GM23338 (cell line): ENCODE results near the gene TCP11. TPM values are rescaled to one million over a fixed set of nuclear protein-coding genes. Genes with fewer than 3 reads are reported as not detected.

Experiments used
- ATAC-seq: fragments of 200-7000 bp; cut with Tn5 transposase; 3 replicates; pipeline ENCODE4 v1.9.1; 2020
- DNase-seq: peaks from one replicate; pipeline ENCODE4 v3.0.0-alpha.2; 2015; ENCODE audit warnings: low spot score
- H2AFZ ChIP-seq: fragments of 200-600 bp; sonication (generic); 2 replicates; pipeline ENCODE4 v1.8.0; 2016; ENCODE audit warnings: antibody characterized with exemption, mild to moderate bottlenecking, moderate library complexity
- H3F3A ChIP-seq: fragments of 200-600 bp; sonication (generic); replicated peaks from 2 replicates; pipeline ENCODE4 v1.8.0; 2017; ENCODE audit warnings: antibody characterized with exemption, mixed run types, low read depth
- H3K27ac ChIP-seq: fragments of 200-600 bp; sonication (generic); 2 replicates; pipeline ENCODE4 v1.6.1; 2016; ENCODE audit warnings: low read depth
- H3K27me3 ChIP-seq: fragments of 200-600 bp; sonication (generic); 2 replicates; pipeline ENCODE4 v1.8.0; 2016; ENCODE audit warnings: mild to moderate bottlenecking, mixed run types, moderate library complexity; ENCODE audit not compliant: insufficient read depth
- H3K36me3 ChIP-seq: fragments of 200-600 bp; sonication (generic); 2 replicates; pipeline ENCODE4 v1.8.0; 2016; ENCODE audit warnings: mild to moderate bottlenecking; ENCODE audit not compliant: insufficient read depth
- H3K4me1 ChIP-seq: fragments of 200-600 bp; sonication (generic); 2 replicates; pipeline ENCODE4 v1.8.0; 2016; ENCODE audit warnings: mild to moderate bottlenecking, moderate library complexity; ENCODE audit not compliant: insufficient read depth
- H3K4me2 ChIP-seq: fragments of 200-600 bp; sonication (generic); 2 replicates; pipeline ENCODE4 v1.7.1; 2017; ENCODE audit warnings: mixed run types
- H3K4me3 ChIP-seq: fragments of 200-600 bp; sonication (generic); 2 replicates; pipeline ENCODE4 v1.6.1; 2016; ENCODE audit warnings: mixed run types
- H3K79me2 ChIP-seq: fragments of 200-600 bp; sonication (generic); replicated peaks from 2 replicates; pipeline ENCODE4 v1.8.0; 2017; ENCODE audit warnings: mild to moderate bottlenecking; ENCODE audit not compliant: insufficient read depth
- H3K9me2 ChIP-seq: fragments of 200-600 bp; sonication (generic); 2 replicates; pipeline ENCODE4 v1.8.0; 2017; ENCODE audit not compliant: insufficient read depth
- H4K20me1 ChIP-seq: fragments of 200-600 bp; sonication (generic); replicated peaks from 2 replicates; pipeline ENCODE4 v1.8.0; 2017; ENCODE audit warnings: mild to moderate bottlenecking; ENCODE audit not compliant: insufficient read depth
- H3K27ac Mint-ChIP-seq: 2 replicates; pipeline ENCODE4 v1.8.0; 2020; ENCODE audit warnings: inconsistent platforms, mild to moderate bottlenecking, moderate library complexity, mixed read lengths
- H3K27me3 Mint-ChIP-seq: 3 replicates; pipeline ENCODE4 v1.8.0; 2022; ENCODE audit warnings: low read depth, mild to moderate bottlenecking, moderate library complexity, mixed read lengths, inconsistent platforms; ENCODE audit not compliant: insufficient read depth, poor library complexity
- H3K36me3 Mint-ChIP-seq: 3 replicates; pipeline ENCODE4 v1.8.0; 2021; ENCODE audit warnings: low read depth, mild to moderate bottlenecking, inconsistent platforms, moderate library complexity, mixed read lengths
- H3K4me1 Mint-ChIP-seq: 3 replicates; pipeline ENCODE4 v1.8.0; 2020; ENCODE audit warnings: mild to moderate bottlenecking, inconsistent platforms, mixed read lengths
- H3K4me3 Mint-ChIP-seq: 3 replicates; pipeline ENCODE4 v1.8.0; 2021; ENCODE audit warnings: moderate library complexity, mild to moderate bottlenecking, inconsistent platforms, mixed read lengths
- H3K9me3 Mint-ChIP-seq: 3 replicates; pipeline ENCODE4 v1.8.0; 2020; ENCODE audit warnings: moderate library complexity, mild to moderate bottlenecking, inconsistent platforms, mixed read lengths
- CREB1 ChIP-seq: fragments of 250-450 bp; sonication (Bioruptor Pico); IDR thresholded peaks from 2 replicates; pipeline ENCODE4 v1.5.0; 2020; ENCODE audit warnings: low read depth, mild to moderate bottlenecking, moderate library complexity
- EZH2 ChIP-seq: fragments of 200-600 bp; sonication (generic); IDR thresholded peaks from one replicate; pipeline ENCODE4 v1.8.0; 2017; ENCODE audit warnings: antibody characterized with exemption, mild to moderate bottlenecking, low read depth; ENCODE audit not compliant: unreplicated experiment
- EZH2phosphoT487 ChIP-seq: fragments of 200-600 bp; sonication (generic); IDR thresholded peaks from one replicate; pipeline ENCODE4 v1.8.1; 2018; ENCODE audit warnings: antibody characterized with exemption; ENCODE audit not compliant: unreplicated experiment
- JUNB ChIP-seq: IDR thresholded peaks from one replicate; pipeline ENCODE4 v1.6.1; 2016; ENCODE audit warnings: antibody characterized with exemption; ENCODE audit not compliant: unreplicated experiment
- NANOG ChIP-seq: IDR thresholded peaks from 2 replicates; pipeline ENCODE4 v1.6.1; 2016; ENCODE audit warnings: antibody characterized with exemption, borderline replicate concordance
- POLR2AphosphoS5 ChIP-seq: IDR thresholded peaks from 2 replicates; pipeline ENCODE4 v1.6.1; 2016; ENCODE audit warnings: antibody characterized with exemption, low read depth
- STAT1 ChIP-seq: IDR thresholded peaks from one replicate; pipeline ENCODE4 v1.6.1; 2016; ENCODE audit warnings: antibody characterized with exemption; ENCODE audit not compliant: unreplicated experiment
- ZNF114 ChIP-seq: fragments of 250-450 bp; sonication (Bioruptor Pico); IDR thresholded peaks from 2 replicates; pipeline ENCODE4 v1.5.0; 2020; ENCODE audit warnings: mild to moderate bottlenecking, moderate library complexity
- ZNF331 ChIP-seq: fragments of 250-450 bp; sonication (Bioruptor Pico); IDR thresholded peaks from 2 replicates; pipeline ENCODE4 v1.5.0; 2020; ENCODE audit warnings: low read depth, mild to moderate bottlenecking, moderate library complexity
- polyA plus RNA-seq: library from polyadenylated mRNA; unstranded; fragments of >200 nt; fragmentation: Nextera tagmentation; extraction: Ambion mirVana; gene quantifications from 2 replicates; pipeline ENCODE4 v1.2.1, GENCODE V29; 2016
- total RNA-seq: library from RNA; depleted of rRNA; stranded (reverse); fragments of >200 nt; shearing (Covaris generic); gene quantifications from 2 replicates; pipeline ENCODE4 v1.2.3, GENCODE V29; 2014
- TF ChIP-seq, protein P1 (sequence below), 2 experiments: fragments of 200-600 bp in 1 of 2; sonication (generic) in 1 of 2; conservative IDR thresholded peaks; 2 replicates each; pipeline versions ENCODE4 v1.5.1 to v1.6.1; 2016 to 2017; ENCODE audit warnings: antibody characterized with exemption in 2 of 2, low read depth in 2 of 2, mild to moderate bottlenecking in 2 of 2, moderate library complexity in 1 of 2
- TF ChIP-seq, protein P2 (sequence below): fragments of 250-450 bp; sonication (Bioruptor Pico); IDR thresholded peaks from 2 replicates; pipeline ENCODE4 v1.5.0; 2020; ENCODE audit warnings: mild to moderate bottlenecking, moderate library complexity
- TF ChIP-seq, protein P3 (sequence below): IDR thresholded peaks from one replicate; pipeline ENCODE4 v1.6.1; 2018; ENCODE audit warnings: antibody characterized with exemption; ENCODE audit not compliant: unreplicated experiment
- TF ChIP-seq, protein P4 (sequence below): IDR thresholded peaks from 2 replicates; pipeline ENCODE4 v1.6.1; 2016; ENCODE audit warnings: antibody characterized with exemption

The TCP11 gene
- total and polyA plus RNA-seq, 2 experiments from 2014 or later: not detected

DNA sequence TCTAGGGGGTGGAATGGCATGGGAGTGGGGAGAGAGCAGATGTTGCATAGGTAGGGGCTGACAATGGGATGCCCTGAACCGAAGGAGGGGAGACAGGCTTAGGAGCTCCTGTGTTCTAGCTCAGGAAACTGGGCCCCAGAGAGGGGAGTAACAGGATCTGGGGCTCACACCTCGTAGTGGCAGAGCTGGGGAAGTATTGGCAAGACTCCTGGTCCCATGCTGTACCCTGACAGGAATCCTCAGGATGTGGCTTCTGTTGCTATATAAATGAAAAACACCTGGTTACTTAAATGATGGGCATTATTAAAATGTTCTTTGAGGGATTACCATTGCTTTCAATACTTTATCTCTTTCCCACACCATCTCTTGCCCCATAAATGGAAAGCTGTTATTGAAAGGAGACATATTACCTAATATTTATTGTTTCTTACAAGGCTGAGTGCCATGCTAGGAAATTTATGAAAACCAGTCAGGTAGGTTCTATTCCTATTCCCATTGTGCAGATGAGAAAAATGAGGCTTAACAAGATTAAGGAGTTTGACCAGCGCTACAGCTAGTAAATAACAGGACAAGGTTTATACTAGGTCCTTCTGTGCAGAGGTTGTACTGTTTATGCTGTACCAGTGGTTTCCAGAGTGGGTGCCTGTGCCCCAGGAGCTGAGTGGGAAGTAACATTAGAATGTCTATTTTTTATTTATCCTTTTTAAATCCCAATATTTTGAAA lies 35.3 kb upstream of the TCP11 start:
- Histone ChIP-seq H3K79me2 (no peaks in the 10 kb centered on the region), H3K4me2 (no peak overlapping the region), H3F3A (peaks cover 2% of the 10 kb centered on the region; the same call in 1 of the 2 replicates), H2AFZ (no peak overlapping the region), H3K27ac (no peak overlapping the region), H3K9me2 (no peaks in the 10 kb centered on the region), H3K36me3 (no peaks in the 10 kb centered on the region), H3K4me1 (no peaks in the 10 kb centered on the region; the same call in 1 of the 2 replicates), H3K4me3 (no peak overlapping the region), H4K20me1 (no peaks in the 10 kb centered on the region; the same call in 1 of the 2 replicates), H3K27me3 (peaks cover 6% of the 10 kb centered on the region)
- peak; percentile 17; the same call in 2 of the 3 replicates for ATAC-seq
- Mint-ChIP-seq H3K27ac (no peak overlapping the region), H3K4me3 (no peak overlapping the region), H3K4me1 (peaks cover 14% of the 10 kb centered on the region), H3K27me3 (peaks cover 2% of the 10 kb centered on the region), H3K36me3 (no peaks in the 10 kb centered on the region), H3K9me3 (no peaks in the 10 kb centered on the region)
- TF ChIP-seq POLR2AphosphoS5: no peak
- TF ChIP-seq ZNF114 (CRISPR knock-in tag): no peak
- TF ChIP-seq, protein P1, sequence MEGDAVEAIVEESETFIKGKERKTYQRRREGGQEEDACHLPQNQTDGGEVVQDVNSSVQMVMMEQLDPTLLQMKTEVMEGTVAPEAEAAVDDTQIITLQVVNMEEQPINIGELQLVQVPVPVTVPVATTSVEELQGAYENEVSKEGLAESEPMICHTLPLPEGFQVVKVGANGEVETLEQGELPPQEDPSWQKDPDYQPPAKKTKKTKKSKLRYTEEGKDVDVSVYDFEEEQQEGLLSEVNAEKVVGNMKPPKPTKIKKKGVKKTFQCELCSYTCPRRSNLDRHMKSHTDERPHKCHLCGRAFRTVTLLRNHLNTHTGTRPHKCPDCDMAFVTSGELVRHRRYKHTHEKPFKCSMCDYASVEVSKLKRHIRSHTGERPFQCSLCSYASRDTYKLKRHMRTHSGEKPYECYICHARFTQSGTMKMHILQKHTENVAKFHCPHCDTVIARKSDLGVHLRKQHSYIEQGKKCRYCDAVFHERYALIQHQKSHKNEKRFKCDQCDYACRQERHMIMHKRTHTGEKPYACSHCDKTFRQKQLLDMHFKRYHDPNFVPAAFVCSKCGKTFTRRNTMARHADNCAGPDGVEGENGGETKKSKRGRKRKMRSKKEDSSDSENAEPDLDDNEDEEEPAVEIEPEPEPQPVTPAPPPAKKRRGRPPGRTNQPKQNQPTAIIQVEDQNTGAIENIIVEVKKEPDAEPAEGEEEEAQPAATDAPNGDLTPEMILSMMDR (conservative IDR thresholded peaks at IDR 0.05; ENCODE audit: low read depth in 2 of 2): no peak
- TF ChIP-seq, protein P2, sequence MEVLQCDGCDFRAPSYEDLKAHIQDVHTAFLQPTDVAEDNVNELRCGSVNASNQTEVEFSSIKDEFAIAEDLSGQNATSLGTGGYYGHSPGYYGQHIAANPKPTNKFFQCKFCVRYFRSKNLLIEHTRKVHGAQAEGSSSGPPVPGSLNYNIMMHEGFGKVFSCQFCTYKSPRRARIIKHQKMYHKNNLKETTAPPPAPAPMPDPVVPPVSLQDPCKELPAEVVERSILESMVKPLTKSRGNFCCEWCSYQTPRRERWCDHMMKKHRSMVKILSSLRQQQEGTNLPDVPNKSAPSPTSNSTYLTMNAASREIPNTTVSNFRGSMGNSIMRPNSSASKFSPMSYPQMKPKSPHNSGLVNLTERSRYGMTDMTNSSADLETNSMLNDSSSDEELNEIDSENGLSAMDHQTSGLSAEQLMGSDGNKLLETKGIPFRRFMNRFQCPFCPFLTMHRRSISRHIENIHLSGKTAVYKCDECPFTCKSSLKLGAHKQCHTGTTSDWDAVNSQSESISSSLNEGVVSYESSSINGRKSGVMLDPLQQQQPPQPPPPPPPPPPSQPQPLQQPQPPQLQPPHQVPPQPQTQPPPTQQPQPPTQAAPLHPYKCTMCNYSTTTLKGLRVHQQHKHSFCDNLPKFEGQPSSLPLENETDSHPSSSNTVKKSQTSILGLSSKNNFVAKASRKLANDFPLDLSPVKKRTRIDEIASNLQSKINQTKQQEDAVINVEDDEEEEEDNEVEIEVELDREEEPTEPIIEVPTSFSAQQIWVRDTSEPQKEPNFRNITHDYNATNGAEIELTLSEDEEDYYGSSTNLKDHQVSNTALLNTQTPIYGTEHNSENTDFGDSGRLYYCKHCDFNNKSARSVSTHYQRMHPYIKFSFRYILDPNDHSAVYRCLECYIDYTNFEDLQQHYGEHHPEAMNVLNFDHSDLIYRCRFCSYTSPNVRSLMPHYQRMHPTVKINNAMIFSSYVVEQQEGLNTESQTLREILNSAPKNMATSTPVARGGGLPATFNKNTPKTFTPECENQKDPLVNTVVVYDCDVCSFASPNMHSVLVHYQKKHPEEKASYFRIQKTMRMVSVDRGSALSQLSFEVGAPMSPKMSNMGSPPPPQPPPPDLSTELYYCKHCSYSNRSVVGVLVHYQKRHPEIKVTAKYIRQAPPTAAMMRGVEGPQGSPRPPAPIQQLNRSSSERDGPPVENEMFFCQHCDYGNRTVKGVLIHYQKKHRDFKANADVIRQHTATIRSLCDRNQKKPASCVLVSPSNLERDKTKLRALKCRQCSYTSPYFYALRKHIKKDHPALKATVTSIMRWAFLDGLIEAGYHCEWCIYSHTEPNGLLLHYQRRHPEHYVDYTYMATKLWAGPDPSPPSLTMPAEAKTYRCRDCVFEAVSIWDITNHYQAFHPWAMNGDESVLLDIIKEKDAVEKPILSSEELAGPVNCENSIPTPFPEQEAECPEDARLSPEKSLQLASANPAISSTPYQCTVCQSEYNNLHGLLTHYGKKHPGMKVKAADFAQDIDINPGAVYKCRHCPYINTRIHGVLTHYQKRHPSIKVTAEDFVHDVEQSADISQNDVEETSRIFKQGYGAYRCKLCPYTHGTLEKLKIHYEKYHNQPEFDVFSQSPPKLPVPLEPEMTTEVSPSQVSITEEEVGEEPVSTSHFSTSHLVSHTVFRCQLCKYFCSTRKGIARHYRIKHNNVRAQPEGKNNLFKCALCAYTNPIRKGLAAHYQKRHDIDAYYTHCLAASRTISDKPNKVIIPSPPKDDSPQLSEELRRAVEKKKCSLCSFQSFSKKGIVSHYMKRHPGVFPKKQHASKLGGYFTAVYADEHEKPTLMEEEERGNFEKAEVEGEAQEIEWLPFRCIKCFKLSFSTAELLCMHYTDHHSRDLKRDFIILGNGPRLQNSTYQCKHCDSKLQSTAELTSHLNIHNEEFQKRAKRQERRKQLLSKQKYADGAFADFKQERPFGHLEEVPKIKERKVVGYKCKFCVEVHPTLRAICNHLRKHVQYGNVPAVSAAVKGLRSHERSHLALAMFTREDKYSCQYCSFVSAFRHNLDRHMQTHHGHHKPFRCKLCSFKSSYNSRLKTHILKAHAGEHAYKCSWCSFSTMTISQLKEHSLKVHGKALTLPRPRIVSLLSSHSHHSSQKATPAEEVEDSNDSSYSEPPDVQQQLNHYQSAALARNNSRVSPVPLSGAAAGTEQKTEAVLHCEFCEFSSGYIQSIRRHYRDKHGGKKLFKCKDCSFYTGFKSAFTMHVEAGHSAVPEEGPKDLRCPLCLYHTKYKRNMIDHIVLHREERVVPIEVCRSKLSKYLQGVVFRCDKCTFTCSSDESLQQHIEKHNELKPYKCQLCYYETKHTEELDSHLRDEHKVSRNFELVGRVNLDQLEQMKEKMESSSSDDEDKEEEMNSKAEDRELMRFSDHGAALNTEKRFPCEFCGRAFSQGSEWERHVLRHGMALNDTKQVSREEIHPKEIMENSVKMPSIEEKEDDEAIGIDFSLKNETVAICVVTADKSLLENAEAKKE (CRISPR knock-in tag): no peak
- TF ChIP-seq ZNF331: no peak
- TF ChIP-seq EZH2: no peak
- no peak for TF ChIP-seq JUNB
- TF ChIP-seq CREB1 (CRISPR knock-in tag): no peak
- no peak for TF ChIP-seq STAT1
- TF ChIP-seq, protein P3, sequence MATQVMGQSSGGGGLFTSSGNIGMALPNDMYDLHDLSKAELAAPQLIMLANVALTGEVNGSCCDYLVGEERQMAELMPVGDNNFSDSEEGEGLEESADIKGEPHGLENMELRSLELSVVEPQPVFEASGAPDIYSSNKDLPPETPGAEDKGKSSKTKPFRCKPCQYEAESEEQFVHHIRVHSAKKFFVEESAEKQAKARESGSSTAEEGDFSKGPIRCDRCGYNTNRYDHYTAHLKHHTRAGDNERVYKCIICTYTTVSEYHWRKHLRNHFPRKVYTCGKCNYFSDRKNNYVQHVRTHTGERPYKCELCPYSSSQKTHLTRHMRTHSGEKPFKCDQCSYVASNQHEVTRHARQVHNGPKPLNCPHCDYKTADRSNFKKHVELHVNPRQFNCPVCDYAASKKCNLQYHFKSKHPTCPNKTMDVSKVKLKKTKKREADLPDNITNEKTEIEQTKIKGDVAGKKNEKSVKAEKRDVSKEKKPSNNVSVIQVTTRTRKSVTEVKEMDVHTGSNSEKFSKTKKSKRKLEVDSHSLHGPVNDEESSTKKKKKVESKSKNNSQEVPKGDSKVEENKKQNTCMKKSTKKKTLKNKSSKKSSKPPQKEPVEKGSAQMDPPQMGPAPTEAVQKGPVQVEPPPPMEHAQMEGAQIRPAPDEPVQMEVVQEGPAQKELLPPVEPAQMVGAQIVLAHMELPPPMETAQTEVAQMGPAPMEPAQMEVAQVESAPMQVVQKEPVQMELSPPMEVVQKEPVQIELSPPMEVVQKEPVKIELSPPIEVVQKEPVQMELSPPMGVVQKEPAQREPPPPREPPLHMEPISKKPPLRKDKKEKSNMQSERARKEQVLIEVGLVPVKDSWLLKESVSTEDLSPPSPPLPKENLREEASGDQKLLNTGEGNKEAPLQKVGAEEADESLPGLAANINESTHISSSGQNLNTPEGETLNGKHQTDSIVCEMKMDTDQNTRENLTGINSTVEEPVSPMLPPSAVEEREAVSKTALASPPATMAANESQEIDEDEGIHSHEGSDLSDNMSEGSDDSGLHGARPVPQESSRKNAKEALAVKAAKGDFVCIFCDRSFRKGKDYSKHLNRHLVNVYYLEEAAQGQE: no peak
- TF ChIP-seq, protein P4, sequence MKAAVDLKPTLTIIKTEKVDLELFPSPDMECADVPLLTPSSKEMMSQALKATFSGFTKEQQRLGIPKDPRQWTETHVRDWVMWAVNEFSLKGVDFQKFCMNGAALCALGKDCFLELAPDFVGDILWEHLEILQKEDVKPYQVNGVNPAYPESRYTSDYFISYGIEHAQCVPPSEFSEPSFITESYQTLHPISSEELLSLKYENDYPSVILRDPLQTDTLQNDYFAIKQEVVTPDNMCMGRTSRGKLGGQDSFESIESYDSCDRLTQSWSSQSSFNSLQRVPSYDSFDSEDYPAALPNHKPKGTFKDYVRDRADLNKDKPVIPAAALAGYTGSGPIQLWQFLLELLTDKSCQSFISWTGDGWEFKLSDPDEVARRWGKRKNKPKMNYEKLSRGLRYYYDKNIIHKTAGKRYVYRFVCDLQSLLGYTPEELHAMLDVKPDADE: no peak
- no peak for TF ChIP-seq NANOG
- no peak for TF ChIP-seq EZH2phosphoT487
- peak; percentile 23 for DNase-seq
